HepG2 (cell line): ENCODE results near the gene GALR3. TPM values are rescaled to one million over a fixed set of nuclear protein-coding genes. Genes with fewer than 3 reads are reported as not detected.

Experiments
- ARID3A ChIP-seq: IDR thresholded peaks from 2 replicates; pipeline ENCODE4 v1.6.1; 2012; ENCODE audit warnings: low read depth, low read length, improper control_type of control experiment
- ATF2 ChIP-seq: sonication (generic); formaldehyde crosslinking; IDR thresholded peaks from 2 replicates; pipeline ENCODE4 v1.4.0; 2020; ENCODE audit warnings: missing genetic modification reagents
- HMGA1 ChIP-seq: sonication (generic); formaldehyde crosslinking; conservative IDR thresholded peaks from 2 replicates; pipeline ENCODE4 v1.4.0; 2020; ENCODE audit warnings: missing genetic modification reagents
- HNRNPLL ChIP-seq: fragments of 200-400 bp; formaldehyde crosslinking; IDR thresholded peaks from 2 replicates; pipeline ENCODE4 v1.6.1; 2017; ENCODE audit warnings: mild to moderate bottlenecking, low read depth, low read length; ENCODE audit not compliant: poor library complexity, severe bottlenecking
- MXD4 ChIP-seq: IDR thresholded peaks from 2 replicates; pipeline ENCODE4 v1.6.1; 2016; ENCODE audit warnings: mild to moderate bottlenecking, missing biosample characterization, missing genetic modification reagents
- PRDM15 ChIP-seq: sonication (generic); formaldehyde crosslinking; IDR thresholded peaks from 2 replicates; pipeline ENCODE4 v1.4.0; 2020; ENCODE audit warnings: missing genetic modification reagents
- SMAD1 ChIP-seq: sonication (generic); formaldehyde crosslinking; IDR thresholded peaks from 2 replicates; pipeline ENCODE4 v1.4.0; 2020; ENCODE audit warnings: missing genetic modification reagents, low read depth, mild to moderate bottlenecking, borderline replicate concordance
- TP53 ChIP-seq: sonication (generic); formaldehyde crosslinking; conservative IDR thresholded peaks from 2 replicates; pipeline ENCODE4 v1.4.0; 2020; ENCODE audit warnings: missing genetic modification reagents
- ZFP36 ChIP-seq: fragments of 150-350 bp; IDR thresholded peaks from 2 replicates; pipeline ENCODE4 v1.6.1; 2018; ENCODE audit warnings: borderline replicate concordance, low read length, low read depth; ENCODE audit not compliant: partially characterized antibody
- ZFP82 ChIP-seq: sonication (generic); formaldehyde crosslinking; IDR thresholded peaks from 2 replicates; pipeline ENCODE4 v1.5.1; 2020; ENCODE audit warnings: mild to moderate bottlenecking, missing genetic modification reagents, borderline replicate concordance
- ZNF329 ChIP-seq: sonication (generic); formaldehyde crosslinking; IDR thresholded peaks from 2 replicates; pipeline ENCODE4 v1.9.0; 2021; ENCODE audit warnings: low read depth, mild to moderate bottlenecking, missing genetic modification reagents
- ZNF512B ChIP-seq: sonication (generic); formaldehyde crosslinking; IDR thresholded peaks from 2 replicates; pipeline ENCODE4 v1.5.1; 2020; ENCODE audit warnings: missing genetic modification reagents, mild to moderate bottlenecking, borderline replicate concordance
- ZNF772 ChIP-seq: sonication (generic); formaldehyde crosslinking; IDR thresholded peaks from 2 replicates; pipeline ENCODE4 v1.5.0; 2020; ENCODE audit warnings: mild to moderate bottlenecking, missing genetic modification reagents
- ZNF776 ChIP-seq: sonication (generic); formaldehyde crosslinking; IDR thresholded peaks from 2 replicates; pipeline ENCODE4 v1.4.0; 2020; ENCODE audit warnings: mild to moderate bottlenecking, missing genetic modification reagents
- polyA plus RNA-seq, 8 experiments: library from polyadenylated mRNA; depleted of rRNA in 3 of 8; stranded (reverse) in 7 of 8; unstranded in 1 of 8; fragments of >200 nt; fragmentation: Illumina TruSeq in 4 of 8; extraction: Trizol in 4 of 8; gene quantifications; 2 replicates each; pipeline versions ENCODE4 v1.2.1 to v1.2.3, GENCODE V29; 2011 to 2016; ENCODE audit warnings: low read depth in 4 of 8, missing spikeins in 1 of 8, mixed read lengths in 1 of 8; ENCODE audit not compliant: insufficient read depth in 1 of 8
- total RNA-seq, 5 experiments: library from RNA; depleted of rRNA; stranded (reverse); fragments of >200 nt; fragmentation: Illumina TruSeq; extraction: Trizol; gene quantifications; 2 replicates each; pipeline ENCODE4 v1.2.3, GENCODE V29; 2016; ENCODE audit warnings: low read depth in 1 of 5

The GALR3 gene
- total and polyA plus RNA-seq, 2 of the 13 experiments (the other 11 are each of a cell fraction or from before 2014, with no cell fraction given), result 0.13 TPM; not detected in 1

GRCh38 chr22:37802310-37803194 lies 20.6 kb upstream of the GALR3 start (continued):
- TF ChIP-seq ATF2 (CRISPR knock-in tag) (peak; percentile 52; the same call in 1 of the 2 replicates), ZFP82 (CRISPR knock-in tag) (no peak), MXD4 (CRISPR knock-in tag) (peak; percentile 22; the same call in 1 of the 2 replicates), HMGA1 (CRISPR knock-in tag) (no peak), ZNF776 (CRISPR knock-in tag) (no peak), ZNF772 (peak; percentile 76; the same call in 1 of the 2 replicates), ARID3A (no peak), SMAD1 (CRISPR knock-in tag) (no peak), ZFP36 (no peak), PRDM15 (CRISPR knock-in tag) (no peak), TP53 (no peak), ZNF512B (CRISPR knock-in tag) (0 out of 2 replicates have a peak, but pooled peaks have one; percentile 8), ZNF329 (CRISPR knock-in tag) (no peak), HNRNPLL (peak; percentile 69)
